SK-N-SH (cell line): ENCODE results near the gene SAMD4A. TPM values are rescaled to one million over a fixed set of nuclear protein-coding genes. Genes with fewer than 3 reads are reported as not detected.

Experiments
- CTCF ChIA-PET: fragments of 300-600, 350-600 bp; formaldehyde crosslinking; extraction: SDS; loops from one replicate; lab custom pipeline; 2021; lab: Yijun Ruan, JAX
- POLR2A ChIA-PET: fragments of 350-600 bp; sonication (Branson Sonifier 250); formaldehyde crosslinking; extraction: SDS; loops from one replicate; lab custom pipeline; 2020; ENCODE audit warnings: antibody characterized with exemption, inconsistent platforms; lab: Yijun Ruan, JAX
- DNase-seq: peaks from one replicate; pipeline ENCODE4 v3.0.0; 2012
- H2AFZ ChIP-seq: fragments of 200-600 bp; sonication (generic); 2 replicates; pipeline ENCODE4 v1.8.1; 2016; ENCODE audit warnings: antibody characterized with exemption, mild to moderate bottlenecking, low read depth
- H3F3A ChIP-seq: fragments of 200-600 bp; sonication (generic); replicated peaks from 2 replicates; pipeline ENCODE3; 2016; ENCODE audit warnings: antibody characterized with exemption, mild to moderate bottlenecking; ENCODE audit not compliant: insufficient read depth
- H3K27ac ChIP-seq, 2 experiments: fragments of 200-500 bp in 1 of 2; fragments of 200-600 bp in 1 of 2; sonication (Bioruptor generic) in 1 of 2; sonication (generic), shearing (Covaris generic) in 1 of 2; 2 replicates each; pipeline versions ENCODE4 v1.5.1 to v1.6.1; 2014 to 2016; ENCODE audit warnings: low read depth in 2 of 2, inconsistent platforms in 1 of 2, low read length in 1 of 2, mild to moderate bottlenecking in 1 of 2, mixed read lengths in 1 of 2
- H3K27me3 ChIP-seq: fragments of 200-600 bp; sonication (generic), shearing (Covaris generic); 2 replicates; pipeline ENCODE4 v1.6.1; 2016; ENCODE audit warnings: mixed run types; ENCODE audit not compliant: insufficient read depth
- H3K36me3 ChIP-seq, 2 experiments: fragments of 200-500 bp in 1 of 2; fragments of 200-600 bp in 1 of 2; sonication (Bioruptor generic) in 1 of 2; sonication (generic) in 1 of 2; replicated peaks in 1 of 2; 2 replicates each; pipeline versions ENCODE3 to v1.5.1; 2014 to 2016; ENCODE audit warnings: low read length in 1 of 2, mild to moderate bottlenecking in 1 of 2; ENCODE audit not compliant: insufficient read depth in 2 of 2, control insufficient read depth in 1 of 2
- H3K4me1 ChIP-seq, 2 experiments: fragments of 200-500 bp in 1 of 2; fragments of 200-600 bp in 1 of 2; sonication (Bioruptor generic) in 1 of 2; sonication (generic), shearing (Covaris generic) in 1 of 2; 2 replicates each; pipeline versions ENCODE4 v1.5.1 to v1.6.1; 2014 to 2016; ENCODE audit warnings: low read depth in 1 of 2, low read length in 1 of 2, mixed run types in 1 of 2; ENCODE audit not compliant: insufficient read depth in 2 of 2, control insufficient read depth in 1 of 2
- H3K4me2 ChIP-seq: fragments of 200-600 bp; sonication (generic), shearing (Covaris generic); 2 replicates; pipeline ENCODE4 v1.6.1; 2017; ENCODE audit warnings: mixed run types
- H3K4me3 ChIP-seq, 2 experiments: fragments of 200-500 bp in 1 of 2; fragments of 200-600 bp in 1 of 2; sonication (Bioruptor generic) in 1 of 2; sonication (generic), shearing (Covaris generic) in 1 of 2; 2 replicates each; pipeline versions ENCODE4 v1.5.1 to v1.8.1; 2014 to 2016; ENCODE audit warnings: low read depth in 2 of 2, inconsistent platforms in 1 of 2, low read length in 1 of 2, mild to moderate bottlenecking in 1 of 2, mixed read lengths in 1 of 2, moderate library complexity in 1 of 2
- H3K79me2 ChIP-seq: fragments of 200-600 bp; sonication (generic); 2 replicates; pipeline ENCODE4 v1.8.1; 2017; ENCODE audit warnings: mild to moderate bottlenecking; ENCODE audit not compliant: insufficient read depth
- H3K9ac ChIP-seq: fragments of 200-600 bp; sonication (generic); 2 replicates; pipeline ENCODE4 v1.6.1; 2017; ENCODE audit warnings: mixed run types
- H3K9me2 ChIP-seq: fragments of 200-600 bp; sonication (generic); 2 replicates; pipeline ENCODE4 v1.6.1; 2017; ENCODE audit warnings: mixed run types
- H3K9me3 ChIP-seq: fragments of 200-600 bp; sonication (generic); 2 replicates; pipeline ENCODE4 v1.6.1; 2017; ENCODE audit warnings: mixed run types, mild to moderate bottlenecking, moderate library complexity
- H4K20me1 ChIP-seq: fragments of 200-600 bp; sonication (generic); 2 replicates; pipeline ENCODE4 v1.6.1; 2017; ENCODE audit warnings: mild to moderate bottlenecking, mixed run types; ENCODE audit not compliant: insufficient read depth
- CHD2 ChIP-seq: fragments of 150-350 bp; IDR thresholded peaks from 2 replicates; pipeline ENCODE4 v1.6.1; 2018; ENCODE audit warnings: low read length; ENCODE audit not compliant: partially characterized antibody
- ELF1 ChIP-seq: IDR thresholded peaks from 2 replicates; pipeline ENCODE4 v1.4.0; 2012
- EZH2phosphoT487 ChIP-seq: fragments of 200-600 bp; sonication (generic); IDR thresholded peaks from 2 replicates; pipeline ENCODE4 v1.6.1; 2017; ENCODE audit warnings: low read depth, mixed run types, mild to moderate bottlenecking, antibody characterized with exemption, moderate library complexity, borderline replicate concordance
- FOSL2 ChIP-seq: IDR thresholded peaks from 2 replicates; pipeline ENCODE4 v1.4.0; 2012; ENCODE audit warnings: low read depth, mild to moderate bottlenecking, moderate library complexity, borderline replicate concordance
- FOXJ3 ChIP-seq: sonication (generic); formaldehyde crosslinking; IDR thresholded peaks from 2 replicates; pipeline ENCODE4 v1.5.1; 2020; ENCODE audit warnings: mild to moderate bottlenecking, missing genetic modification reagents
- FOXM1 ChIP-seq: IDR thresholded peaks from 2 replicates; pipeline ENCODE4 v1.4.0; 2012; ENCODE audit warnings: low read depth, mild to moderate bottlenecking
- GABPA ChIP-seq: IDR thresholded peaks from 2 replicates; pipeline ENCODE4 v1.4.0; 2012; ENCODE audit warnings: low read depth, mild to moderate bottlenecking
- GATA2 ChIP-seq: sonication (generic); formaldehyde crosslinking; IDR thresholded peaks from 2 replicates; pipeline ENCODE4 v1.5.0; 2020; ENCODE audit warnings: mild to moderate bottlenecking, missing genetic modification reagents
- IRF3 ChIP-seq: fragments of 150-350 bp; IDR thresholded peaks from 2 replicates; pipeline ENCODE4 v1.6.1; 2016; ENCODE audit warnings: mild to moderate bottlenecking, low read depth, low read length
- JUND ChIP-seq: IDR thresholded peaks from 2 replicates; pipeline ENCODE4 v1.4.0; 2012
- NRF1 ChIP-seq: IDR thresholded peaks from 2 replicates; pipeline ENCODE4 v1.6.1; 2012; ENCODE audit warnings: low read depth, mild to moderate bottlenecking, low read length
- PBX3 ChIP-seq: IDR thresholded peaks from 2 replicates; pipeline ENCODE4; 2012
- POLR2AphosphoS5 ChIP-seq: IDR thresholded peaks from 2 replicates; pipeline ENCODE4 v1.6.1; 2012; ENCODE audit warnings: low read depth, low read length
- RAD21 ChIP-seq: IDR thresholded peaks from 2 replicates; pipeline ENCODE4 v1.6.1; 2012; ENCODE audit warnings: mild to moderate bottlenecking, low read length
- REST ChIP-seq: IDR thresholded peaks from 2 replicates; pipeline ENCODE4 v1.6.1; 2012; ENCODE audit warnings: mild to moderate bottlenecking, low read depth, low read length, moderate library complexity
- RFX5 ChIP-seq: IDR thresholded peaks from 2 replicates; pipeline ENCODE4 v1.6.1; 2012; ENCODE audit warnings: mild to moderate bottlenecking, improper control_type of control experiment, low read length
- RXRA ChIP-seq: IDR thresholded peaks from 2 replicates; pipeline ENCODE4 v1.4.0; 2012; ENCODE audit warnings: low read depth, mild to moderate bottlenecking, borderline replicate concordance
- SIN3A ChIP-seq: IDR thresholded peaks from 2 replicates; pipeline ENCODE4 v1.6.1; 2012; ENCODE audit warnings: low read depth, mild to moderate bottlenecking, low read length, moderate library complexity, borderline replicate concordance
- TAF1 ChIP-seq: IDR thresholded peaks from 2 replicates; pipeline ENCODE4 v1.6.1; 2012; ENCODE audit warnings: low read depth, mild to moderate bottlenecking, low read length, moderate library complexity, borderline replicate concordance
- TCF12 ChIP-seq: IDR thresholded peaks from 2 replicates; pipeline ENCODE4 v1.4.0; 2012
- TEAD4 ChIP-seq: IDR thresholded peaks from 2 replicates; pipeline ENCODE4 v1.4.0; 2012; ENCODE audit warnings: mild to moderate bottlenecking, borderline replicate concordance; ENCODE audit not compliant: insufficient read depth
- YY1 ChIP-seq: IDR thresholded peaks from 2 replicates; pipeline ENCODE4 v1.4.0; 2012; ENCODE audit warnings: low read depth, mild to moderate bottlenecking
- WGBS: methylation state at CpG from one replicate; pipeline ENCODE4 v1.1.6; 2017; ENCODE audit warnings: low lambda C conversion rate; 5-methylcytosine and 5-hydroxymethylcytosine counted together
- polyA plus RNA-seq, 3 experiments: library from polyadenylated mRNA; depleted of rRNA; stranded (reverse); fragments of >200 nt; gene quantifications; 2 replicates each; pipeline ENCODE4 v1.2.3, GENCODE V29; 2012
- TF ChIP-seq, protein P1 (sequence below): IDR thresholded peaks from 2 replicates; pipeline ENCODE4 v1.4.0; 2012; ENCODE audit warnings: low read depth, borderline replicate concordance

The SAMD4A gene
- polyA plus RNA-seq, 1 of the 3 experiments (the other 2 are of a cell fraction), result 5.0 TPM

GRCh38 chr14:54697803-54698202 lies 130.9 kb downstream of the SAMD4A start:
- TF ChIP-seq JUND (no peak), RXRA (no peak), FOSL2 (no peak), TCF12 (no peak), GATA2 (CRISPR knock-in tag) (no peak), RFX5 (no peak), EZH2phosphoT487 (no peak), YY1 (no peak), SIN3A (no peak), TEAD4 (no peak), FOXM1 (no peak)
- TF ChIP-seq, protein P1, sequence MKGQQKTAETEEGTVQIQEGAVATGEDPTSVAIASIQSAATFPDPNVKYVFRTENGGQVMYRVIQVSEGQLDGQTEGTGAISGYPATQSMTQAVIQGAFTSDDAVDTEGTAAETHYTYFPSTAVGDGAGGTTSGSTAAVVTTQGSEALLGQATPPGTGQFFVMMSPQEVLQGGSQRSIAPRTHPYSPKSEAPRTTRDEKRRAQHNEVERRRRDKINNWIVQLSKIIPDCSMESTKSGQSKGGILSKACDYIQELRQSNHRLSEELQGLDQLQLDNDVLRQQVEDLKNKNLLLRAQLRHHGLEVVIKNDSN, result no peak
- TF ChIP-seq, all 33 proteins: peak for 0
- ChIA-PET POLR2A (interaction anchor here (0.5 kb wide), 1 partner anchor 899 kb away, joined by 6 read pairs; no protein-coding TSS in a partner anchor), CTCF (interaction anchor here (0.9 to 1.8 kb wide), 3 partner anchors 32 to 133 kb away, joined by 3 to 7 read pairs (median 5); no protein-coding TSS in a partner anchor)
- no peaks in the 10 kb centered on the region for H3K9me3 ChIP-seq
- no peak overlapping the region for H2AFZ ChIP-seq
- 100% methylated on average over 2 of the region's 4 CpGs for WGBS
- no peak overlapping the region for H3K9ac ChIP-seq
- no peaks in the 10 kb centered on the region for H3K9me2 ChIP-seq
- H3K36me3 ChIP-seq, result no peaks in the 10 kb centered on the region
- peaks cover 81% of the 10 kb centered on the region for H3K79me2 ChIP-seq
- H4K20me1 ChIP-seq, result peaks cover 30% of the 10 kb centered on the region
- H3K4me1 ChIP-seq, result peaks cover 10 to 11% of the 10 kb centered on the region in 2 experiments; a peak in 2 of 4 replicates
- no peaks in the 10 kb centered on the region for H3K27me3 ChIP-seq
- no peak overlapping the region for H3K27ac ChIP-seq
- no peak overlapping the region for H3K4me2 ChIP-seq
- H3F3A ChIP-seq, result peaks cover 9% of the 10 kb centered on the region
- H3K4me3 ChIP-seq, result no peak overlapping the region
- DNase-seq, result no peak

DNA sequence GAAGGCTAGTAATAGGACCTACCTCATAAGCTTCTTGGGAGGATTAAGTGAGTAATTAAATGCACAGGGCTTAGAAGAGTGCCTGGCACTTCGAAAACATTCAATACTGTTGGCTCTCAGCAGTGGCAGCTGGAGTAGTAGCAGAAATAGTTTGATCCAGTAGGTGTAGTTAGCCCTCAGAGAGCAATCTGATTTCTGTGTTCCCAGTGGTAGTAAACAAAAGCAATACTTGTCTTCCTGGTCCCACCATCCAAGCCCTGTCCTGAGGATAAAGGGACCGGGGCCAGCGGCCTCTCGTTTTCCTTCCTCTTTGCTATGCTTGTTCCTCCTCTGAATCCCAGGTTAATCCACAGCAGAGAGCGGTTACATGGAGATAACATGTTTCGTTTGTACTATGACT lies 131.6 kb downstream of the SAMD4A start:
- Histone ChIP-seq H3K27ac (peak overlapping the region; percentile 24 to 48; a peak in 2 of 4 replicates), H2AFZ (no peak overlapping the region), H3K9ac (no peak overlapping the region), H3K79me2 (peaks cover 79% of the 10 kb centered on the region), H3F3A (peaks cover 9% of the 10 kb centered on the region), H3K9me3 (no peaks in the 10 kb centered on the region), H3K36me3 (no peaks in the 10 kb centered on the region), H4K20me1 (peaks cover 36% of the 10 kb centered on the region), H3K4me3 (no peak overlapping the region), H3K4me2 (no peak overlapping the region), H3K4me1 (peaks cover 10 to 11% of the 10 kb centered on the region in 2 experiments; a peak in 2 of 4 replicates), H3K9me2 (no peaks in the 10 kb centered on the region), H3K27me3 (no peaks in the 10 kb centered on the region)
- POLR2A ChIA-PET, result interaction anchor here (0.5 to 0.7 kb wide), 2 partner anchors 224 to 898 kb away, joined by 3 to 6 read pairs; no protein-coding TSS in a partner anchor
- CTCF ChIA-PET, result interaction anchor here (1.7 to 1.8 kb wide), 2 partner anchors 75 to 134 kb away, joined by 5 to 7 read pairs; no protein-coding TSS in a partner anchor
- no peak for DNase-seq
- WGBS, result 96% methylated on average over 6 of the region's 6 CpGs
- TF ChIP-seq RAD21 (no peak), RFX5 (no peak), REST (no peak), FOXJ3 (no peak), GABPA (no peak), POLR2AphosphoS5 (no peak), EZH2phosphoT487 (no peak), TCF12 (no peak), FOSL2 (no peak), TEAD4 (no peak), NRF1 (no peak), IRF3 (no peak), CHD2 (no peak), ELF1 (no peak), TAF1 (no peak), PBX3 (no peak)
